Measurements from ENCODE around the gene SAE1. TPM values are rescaled to one million over a fixed set of nuclear protein-coding genes. Genes with fewer than 3 reads are reported as not detected.

SAE1 gene
- total RNA-seq, 1 experiment from 2014 or later = 148 TPM

- no TSS peak for BruUV-seq (replicated peaks)
- Histone ChIP-seq H3K27ac (no peak overlapping the region), H2AFZ (no peak overlapping the region), H3K36me3 (ENCODE audit: low read depth) (peaks cover 30% of the 10 kb centered on the region), H3K79me2 (ENCODE audit: low read depth) (no peaks in the 10 kb centered on the region), H3K4me2 (no peak overlapping the region), H3K9me2 (ENCODE audit: insufficient read depth) (no peaks in the 10 kb centered on the region), H3K27me3 (ENCODE audit: insufficient read depth, low read depth) (no peaks in the 10 kb centered on the region), H3F3A (ENCODE audit: insufficient read depth, low read depth) (peaks cover 20% of the 10 kb centered on the region), H3K4me1 (replicated peaks; ENCODE audit: insufficient read depth) (no peaks in the 10 kb centered on the region), H3K4me3 (no peak overlapping the region), H3K9me3 (ENCODE audit: insufficient read depth, low read depth) (no peaks in the 10 kb centered on the region), H4K20me1 (ENCODE audit: insufficient read depth) (no peaks in the 10 kb centered on the region; the same call in 1 of the 2 replicates)
- TF ChIP-seq CTCF (conservative IDR thresholded peaks at IDR 0.05) (no peak), EZH2 (IDR thresholded peaks at IDR 0.05; ENCODE audit: low read depth) (no peak)
- ChIA-PET POLR2A (ENCODE audit: unreplicated experiment) (interaction anchor here (0.5 kb wide), 1 partner anchor 133 kb away, joined by 3 read pairs; no protein-coding TSS in a partner anchor), CTCF (no interaction called here)
- DNase-seq = peak in 1 of 2 experiments; percentile 21
- intact Hi-C loops (cut with micrococcal nuclease; ENCODE audit: unreplicated experiment) = no loop called here
Observed at GRCh38 chr19:47168065-47168464, 37.4 kb downstream of the SAE1 start.

GRCh38 chr19:47172666-47173455, 42.2 kb downstream of the SAE1 start:
- Histone ChIP-seq H3K79me2 (ENCODE audit: low read depth) (no peaks in the 10 kb centered on the region), H3K9me2 (ENCODE audit: insufficient read depth) (no peaks in the 10 kb centered on the region), H3K36me3 (ENCODE audit: low read depth) (peaks cover 35% of the 10 kb centered on the region), H3F3A (ENCODE audit: insufficient read depth, low read depth) (peaks cover 29% of the 10 kb centered on the region), H3K9me3 (ENCODE audit: insufficient read depth, low read depth) (no peaks in the 10 kb centered on the region), H4K20me1 (ENCODE audit: insufficient read depth) (no peaks in the 10 kb centered on the region; the same call in 1 of the 2 replicates), H3K27me3 (ENCODE audit: insufficient read depth, low read depth) (no peaks in the 10 kb centered on the region), H3K27ac (no peak overlapping the region), H2AFZ (no peak overlapping the region), H3K4me2 (no peak overlapping the region), H3K4me1 (replicated peaks; ENCODE audit: insufficient read depth) (no peaks in the 10 kb centered on the region), H3K4me3 (no peak overlapping the region)
- no peak for DNase-seq
- intact Hi-C loops (cut with micrococcal nuclease; ENCODE audit: unreplicated experiment) = no loop called here
- TF ChIP-seq EZH2 (IDR thresholded peaks at IDR 0.05; ENCODE audit: low read depth) (no peak), CTCF (conservative IDR thresholded peaks at IDR 0.05) (no peak)
- CTCF ChIA-PET = no interaction called here
- TSS peak; percentile 7 for BruUV-seq (replicated peaks)
- POLR2A ChIA-PET (ENCODE audit: unreplicated experiment) = no interaction called here

GRCh38 chr19:47176071-47176626, 45.5 kb downstream of the SAE1 start:
- H3K27ac ChIP-seq = no peak overlapping the region
- POLR2A ChIA-PET (ENCODE audit: unreplicated experiment) = no interaction called here

More at GRCh38 chr19:47176071-47176626, 45.5 kb downstream of the SAE1 start:
- Histone ChIP-seq H3K9me3 (ENCODE audit: insufficient read depth, low read depth) (no peaks in the 10 kb centered on the region), H3F3A (ENCODE audit: insufficient read depth, low read depth) (peaks cover 25% of the 10 kb centered on the region; the same call in 1 of the 2 replicates), H3K4me2 (no peak overlapping the region), H3K79me2 (ENCODE audit: low read depth) (peaks cover 3% of the 10 kb centered on the region; the same call in 1 of the 2 replicates), H3K27me3 (ENCODE audit: insufficient read depth, low read depth) (no peaks in the 10 kb centered on the region), H2AFZ (no peak overlapping the region), H3K36me3 (ENCODE audit: low read depth) (peaks cover 22% of the 10 kb centered on the region; the same call in 1 of the 2 replicates), H3K4me3 (no peak overlapping the region), H4K20me1 (ENCODE audit: insufficient read depth) (0 out of 2 replicates have a peak, but pooled peaks cover 6% of the 10 kb centered on the region), H3K4me1 (replicated peaks; ENCODE audit: insufficient read depth) (no peaks in the 10 kb centered on the region), H3K9me2 (ENCODE audit: insufficient read depth) (no peaks in the 10 kb centered on the region)
- intact Hi-C loops (cut with micrococcal nuclease; ENCODE audit: unreplicated experiment) = no loop called here
- CTCF ChIA-PET = no interaction called here
- TF ChIP-seq CTCF (conservative IDR thresholded peaks at IDR 0.05) (no peak), EZH2 (IDR thresholded peaks at IDR 0.05; ENCODE audit: low read depth) (no peak)
- no TSS peak for BruUV-seq (replicated peaks)
- no peak for DNase-seq

Measured in PC-9 (cell line).